ENCODE results near the gene CMTM4. TPM values are rescaled to one million over a fixed set of nuclear protein-coding genes. Genes with fewer than 3 reads are reported as not detected.

CMTM4 gene
- total and polyA plus RNA-seq, 2 donors (not counting 1 experiment from before 2014, with no cell fraction given) = 0.06 to 0.59 TPM

GRCh38 chr16:66603537-66604375 lies 92.8 kb downstream of the CMTM4 start:
- Mint-ChIP-seq H3K27me3 (peaks cover 33% of the 10 kb centered on the region), H3K4me3 (peak overlapping the region; percentile 88), H3K27ac (peak overlapping the region; percentile 73), H3K4me1 (peaks cover 40% of the 10 kb centered on the region), H3K9me3 (ENCODE audit: insufficient read depth) (peaks cover 6% of the 10 kb centered on the region)
- intact Hi-C loops (cut with micrococcal nuclease) = loop anchor here (1.0 to 2.0 kb wide), 4 partner anchors 15 to 197 kb away; no protein-coding TSS in a partner anchor
- Histone ChIP-seq H2AFZ (ENCODE audit: insufficient read depth, low read depth, low read length, poor library complexity, severe bottlenecking) (peak overlapping the region; percentile 74), H3K9me3 (ENCODE audit: control extremely low read depth in 1 of 3, control insufficient read depth in 2 of 3, insufficient read depth in 1 of 3, low read length in 2 of 3) (peaks cover 2 to 20% (median 15%) of the 10 kb centered on the region in 3 donors), H3K27ac (ENCODE audit: low read length in 2 of 2) (no peak overlapping the region), H3K9ac (ENCODE audit: low read length) (peak overlapping the region; percentile 70), H3K4me3 (ENCODE audit: control extremely low read depth in 1 of 5, extremely low read depth in 1 of 5, insufficient read depth in 1 of 5, low read depth in 2 of 5, low read length in 4 of 5) (peak overlapping the region in 4 of 5 experiments; percentile 57 to 75 (median 62)), H3K36me3 (replicated peaks in 1 of 2; ENCODE audit: control extremely low read depth in 1 of 2, control insufficient read depth in 1 of 2, extremely low read depth in 1 of 2, insufficient read depth in 2 of 2, low read length in 1 of 2) (no peaks in the 10 kb centered on the region), H3K4me1 (ENCODE audit: control insufficient read depth in 2 of 2, insufficient read depth in 2 of 2, low read length in 2 of 2) (peaks cover 39 to 47% of the 10 kb centered on the region in 2 donors), H3K4me2 (replicated peaks; ENCODE audit: low read depth, low read length, poor library complexity, severe bottlenecking) (peak overlapping the region; percentile 96), H4K20me1 (ENCODE audit: control insufficient read depth, insufficient read depth, low read length, poor library complexity, severe bottlenecking) (peaks cover 29% of the 10 kb centered on the region), H3K27me3 (replicated peaks in 1 of 4; ENCODE audit: control extremely low read depth in 1 of 4, control insufficient read depth in 3 of 4, insufficient read depth in 4 of 4, low read length in 3 of 4) (peaks cover 0 to 42% (median 19%) of the 10 kb centered on the region in 4 experiments), H3K79me2 (ENCODE audit: control insufficient read depth, insufficient read depth, low read length) (no peaks in the 10 kb centered on the region)
- 5% methylated on average over 29 of the region's 32 CpGs for WGBS (ENCODE audit: insufficient coverage)
- ChIA-PET CTCF (interaction anchor here (0.9 to 2.6 kb wide), 9 partner anchors 14 to 197 kb away, joined by 3 to 13 read pairs (median 5); no protein-coding TSS in a partner anchor), POLR2A (interaction anchor here (0.6 to 1.3 kb wide), 2 partner anchors 52 to 82 kb away, joined by 3 to 9 read pairs; partner anchors contain the start of gene CKLF)
- TF ChIP-seq CTCF (IDR thresholded peaks at IDR 0.05) (no peak), EZH2 (IDR thresholded peaks at IDR 0.05; ENCODE audit: borderline replicate concordance, insufficient read depth, low read depth, low read length, poor library complexity, severe bottlenecking) (no peak)
- ATAC-seq (ENCODE audit: low read depth) (peak; percentile 34), DNase-seq (peak; percentile 71)

Measured in B cell (primary cell).